ENCODE results near the gene DHX32.

DHX32 gene

GRCh38 chr10:125817337-125817946 lies 63.6 kb downstream of the DHX32 start (continued):
- TF ChIP-seq PATZ1 (CRISPR knock-in tag; IDR thresholded peaks at IDR 0.05; ENCODE audit: borderline replicate concordance) (no peak), GLIS3 (CRISPR knock-in tag; IDR thresholded peaks at IDR 0.05) (no peak), ZNF70 (CRISPR knock-in tag; IDR thresholded peaks at IDR 0.05) (no peak), ESRRG (CRISPR knock-in tag; IDR thresholded peaks at IDR 0.05) (no peak)

GRCh38 chr10:125816548-125816947 lies 64.5 kb downstream of the DHX32 start:
- no peak for ATAC-seq
- TF ChIP-seq TCF4 (CRISPR knock-in tag; IDR thresholded peaks at IDR 0.05; ENCODE audit: borderline replicate concordance) (no peak), TSHZ2 (CRISPR knock-in tag; IDR thresholded peaks at IDR 0.05) (no peak), PATZ1 (CRISPR knock-in tag; IDR thresholded peaks at IDR 0.05; ENCODE audit: borderline replicate concordance) (no peak), ESRRG (CRISPR knock-in tag; IDR thresholded peaks at IDR 0.05) (no peak), GLIS3 (CRISPR knock-in tag; IDR thresholded peaks at IDR 0.05) (no peak), ISL1 (CRISPR knock-in tag; IDR thresholded peaks at IDR 0.05) (no peak), ZNF70 (CRISPR knock-in tag; IDR thresholded peaks at IDR 0.05) (no peak), CREB5 (CRISPR knock-in tag; IDR thresholded peaks at IDR 0.05; ENCODE audit: low read depth) (no peak), ZNF8 (CRISPR knock-in tag; IDR thresholded peaks at IDR 0.05) (no peak), ZNF565 (CRISPR knock-in tag; conservative IDR thresholded peaks at IDR 0.05; ENCODE audit: low read depth) (no peak), TOX (CRISPR knock-in tag; IDR thresholded peaks at IDR 0.05; ENCODE audit: borderline replicate concordance) (no peak), POU6F1 (CRISPR knock-in tag; IDR thresholded peaks at IDR 0.05; ENCODE audit: borderline replicate concordance, low read depth) (no peak), BACH2 (CRISPR knock-in tag; IDR thresholded peaks at IDR 0.05; ENCODE audit: borderline replicate concordance) (no peak)

- no peak for ATAC-seq
- no peak for TF ChIP-seq TCF4 (CRISPR knock-in tag; IDR thresholded peaks at IDR 0.05; ENCODE audit: borderline replicate concordance)
- TF ChIP-seq OSR1 (CRISPR knock-in tag; IDR thresholded peaks at IDR 0.05), result no peak
- TF ChIP-seq ZC3H10 (CRISPR knock-in tag; IDR thresholded peaks at IDR 0.05), result no peak
- TF ChIP-seq CREB5 (CRISPR knock-in tag; IDR thresholded peaks at IDR 0.05; ENCODE audit: low read depth), result no peak
- no peak for TF ChIP-seq ESRRG (CRISPR knock-in tag; IDR thresholded peaks at IDR 0.05)
- TF ChIP-seq ZNF70 (CRISPR knock-in tag; IDR thresholded peaks at IDR 0.05), result no peak
- no peak for TF ChIP-seq ZNF565 (CRISPR knock-in tag; conservative IDR thresholded peaks at IDR 0.05; ENCODE audit: low read depth)
- TF ChIP-seq ISL1 (CRISPR knock-in tag; IDR thresholded peaks at IDR 0.05), result no peak
- no peak for TF ChIP-seq TSHZ2 (CRISPR knock-in tag; IDR thresholded peaks at IDR 0.05)
- TF ChIP-seq PPARA (CRISPR knock-in tag; IDR thresholded peaks at IDR 0.05; ENCODE audit: borderline replicate concordance), result no peak
- TF ChIP-seq POU6F1 (CRISPR knock-in tag; IDR thresholded peaks at IDR 0.05; ENCODE audit: borderline replicate concordance, low read depth), result no peak
- no peak for TF ChIP-seq CSDC2 (CRISPR knock-in tag; IDR thresholded peaks at IDR 0.05)
- no peak for TF ChIP-seq SNAI2 (CRISPR knock-in tag; IDR thresholded peaks at IDR 0.05)
- TF ChIP-seq BACH2 (CRISPR knock-in tag; IDR thresholded peaks at IDR 0.05; ENCODE audit: borderline replicate concordance), result no peak
- no peak for TF ChIP-seq ZNF8 (CRISPR knock-in tag; IDR thresholded peaks at IDR 0.05)
- TF ChIP-seq ZFP3 (CRISPR knock-in tag; IDR thresholded peaks at IDR 0.05), result no peak
Measured at GRCh38 chr10:125815764-125816163, 65.3 kb downstream of the DHX32 start.

Measured in SK-N-SH treated with all-trans-retinoic acid at 6 μM for 48 hours (cell line).